Stimulated activated CD4-positive, alpha-beta T cell treated with anti-CD3 and anti-CD28 coated beads, TNF-alpha, amount 100 ng/mL, for 1 hour (primary cell): ENCODE data around the gene CD79B.

Source experiments
- DNase-seq, 3 donors: peaks; one replicate each; pipeline ENCODE4 v3.0.0-alpha.2; 2020; ENCODE audit warnings: low read depth in 3 of 3, low spot score in 1 of 3

Gene CD79B

DNA sequence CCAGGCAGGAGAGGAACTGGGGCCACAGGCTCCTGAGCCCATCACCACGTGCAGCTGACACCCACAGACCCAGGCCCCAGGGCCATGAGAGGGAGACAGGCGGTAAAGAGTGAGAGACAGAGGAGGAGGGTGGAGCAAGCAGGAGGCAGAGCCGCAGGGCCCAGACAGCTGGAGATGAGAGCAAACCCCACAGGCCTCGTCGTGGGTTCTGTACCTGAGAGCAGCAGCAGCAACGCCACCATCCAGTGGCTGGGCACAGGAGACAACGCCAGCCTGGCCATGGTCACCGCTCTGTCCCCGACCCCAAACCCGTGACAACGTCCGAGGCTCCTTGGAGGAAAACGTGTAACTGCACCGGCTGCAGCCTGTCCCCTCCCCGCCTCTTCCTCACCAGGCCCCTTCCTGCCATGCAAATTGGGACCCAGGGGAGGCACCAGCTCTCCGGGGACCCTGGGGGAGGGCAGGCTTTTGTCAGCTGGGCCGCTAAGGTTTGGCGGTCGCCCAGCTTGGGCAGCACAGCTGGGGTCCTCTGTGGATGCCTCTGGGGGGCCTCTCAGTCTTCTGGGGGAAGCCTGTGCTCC lies at the start of gene CD79B:
TSS of gene CD79B (minus strand) at position 351 of the 581 bp plus-strand sequence. CDS start at position 281, 70 bp downstream.
- peak in 1 of 3 donors; percentile 27 for DNase-seq

DNA sequence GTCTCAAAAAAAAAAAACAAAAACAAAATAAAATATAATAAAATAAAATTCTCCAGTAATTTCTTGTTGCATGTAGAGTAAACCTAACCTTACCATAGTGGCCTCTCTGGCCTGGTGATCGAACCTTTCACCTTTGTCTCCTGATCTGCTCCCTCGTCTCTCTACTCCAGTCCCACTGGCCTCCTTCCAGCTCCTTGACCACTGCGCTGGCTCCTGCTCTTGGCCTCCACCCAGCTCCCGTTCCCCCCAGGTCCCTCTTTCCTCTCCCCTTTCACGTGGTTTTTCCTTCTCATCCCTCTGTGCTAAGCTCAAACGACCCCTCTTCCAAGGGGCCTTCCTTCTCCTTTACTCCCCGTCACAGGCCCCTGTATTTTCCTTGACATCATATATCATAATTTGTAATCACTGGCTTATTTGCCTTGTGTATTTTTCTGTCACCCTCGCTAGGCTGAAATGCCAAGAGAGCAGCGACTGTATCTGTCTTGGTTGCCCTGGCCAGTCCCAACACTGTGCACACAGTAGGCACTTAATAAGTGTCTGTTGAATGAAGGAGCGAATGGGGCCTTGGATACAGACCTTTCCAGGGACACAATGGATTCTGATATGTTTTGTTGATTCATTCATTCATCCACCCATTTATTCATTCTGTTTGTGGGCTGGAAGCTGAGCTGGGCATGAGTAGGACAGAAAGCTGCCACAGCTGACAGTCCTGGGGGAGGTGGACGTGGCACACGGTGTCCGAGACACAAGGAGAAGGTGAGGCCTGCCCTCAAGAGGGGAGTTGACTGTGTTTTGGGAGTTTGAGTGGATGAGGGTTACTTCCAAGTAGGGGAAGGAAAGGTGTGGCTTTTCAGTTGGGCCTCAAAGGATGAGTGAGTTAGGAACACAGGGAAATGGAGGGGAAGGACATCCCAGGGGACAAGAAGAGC lies 46.4 kb upstream of the CD79B start:
- no peak for DNase-seq

DNA sequence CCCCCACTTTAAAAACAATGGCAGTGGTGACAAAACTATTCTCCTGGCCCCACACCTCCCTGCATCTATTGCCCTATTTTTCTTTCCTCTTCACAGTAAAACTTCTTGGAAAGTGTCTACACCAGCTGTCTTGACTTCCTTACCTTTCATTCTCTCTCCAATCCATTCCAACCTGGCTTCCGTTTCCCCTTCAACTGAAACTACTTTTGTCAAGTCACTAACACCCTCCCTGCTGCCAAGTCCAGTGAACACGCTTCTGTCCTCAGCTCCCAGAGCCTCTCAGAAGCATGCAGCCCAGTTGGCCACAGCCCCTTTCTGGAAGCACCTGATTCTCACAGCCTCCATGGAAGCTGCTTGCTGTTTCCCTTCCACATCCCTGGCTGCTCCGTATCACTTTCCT lies 44.6 kb upstream of the CD79B start:
- no peak for DNase-seq

DNA sequence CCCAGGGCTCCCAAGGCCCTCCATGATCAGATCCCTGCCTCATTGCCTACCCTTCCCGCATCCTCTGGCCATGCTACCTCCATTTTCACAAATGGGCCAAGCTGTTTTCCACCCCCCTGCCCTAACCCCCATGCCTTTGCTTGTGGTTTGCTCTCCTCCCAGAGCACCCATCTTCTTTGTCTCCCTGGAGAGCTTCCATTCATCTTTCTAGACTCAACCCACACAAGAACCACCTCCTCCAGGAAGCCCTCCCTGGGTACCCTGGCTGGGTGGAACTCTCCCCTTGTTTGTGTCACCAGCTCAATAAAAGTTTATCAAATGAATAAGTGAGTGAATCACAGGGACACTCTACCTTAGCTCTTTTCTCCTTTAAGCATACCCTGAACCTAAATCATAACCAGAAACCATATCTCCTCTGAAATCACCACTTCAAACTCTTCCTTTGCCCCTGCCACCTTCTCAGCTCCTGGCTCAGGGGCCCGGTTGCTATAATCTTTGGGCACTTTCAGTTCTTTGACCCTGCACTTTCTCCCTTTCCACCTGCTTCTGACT lies 43.5 kb upstream of the CD79B start:
- no peak for DNase-seq

DNA sequence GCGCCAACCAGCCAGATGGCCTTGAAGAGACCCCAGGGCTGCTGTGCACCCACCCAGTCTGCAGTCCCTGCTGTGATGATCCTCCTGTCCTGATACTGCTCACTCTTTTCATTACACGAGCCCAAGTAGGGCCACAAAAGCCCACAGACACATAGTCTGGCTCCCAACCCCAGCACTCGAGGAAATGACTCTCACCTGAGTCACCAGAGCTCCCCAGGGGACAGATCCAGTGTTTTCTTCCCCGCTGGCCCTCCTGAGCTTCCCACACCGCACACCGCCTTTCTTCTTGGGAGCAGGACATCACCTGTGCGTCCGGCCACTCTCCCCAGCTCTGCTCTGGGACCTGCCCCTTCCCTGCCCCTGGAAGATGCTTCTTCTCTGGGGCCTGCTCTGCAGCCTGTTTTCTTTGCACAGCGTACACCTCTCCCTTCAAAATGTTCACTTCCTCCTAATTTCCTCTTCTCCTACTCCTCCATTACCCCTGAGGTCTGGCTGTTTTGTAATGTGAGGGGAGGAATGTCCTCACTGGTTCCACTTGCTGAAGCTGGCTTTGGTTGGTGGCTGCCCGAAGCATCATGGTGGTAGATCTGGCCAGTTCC lies 42.6 kb upstream of the CD79B start:
- DNase-seq = no peak

DNA sequence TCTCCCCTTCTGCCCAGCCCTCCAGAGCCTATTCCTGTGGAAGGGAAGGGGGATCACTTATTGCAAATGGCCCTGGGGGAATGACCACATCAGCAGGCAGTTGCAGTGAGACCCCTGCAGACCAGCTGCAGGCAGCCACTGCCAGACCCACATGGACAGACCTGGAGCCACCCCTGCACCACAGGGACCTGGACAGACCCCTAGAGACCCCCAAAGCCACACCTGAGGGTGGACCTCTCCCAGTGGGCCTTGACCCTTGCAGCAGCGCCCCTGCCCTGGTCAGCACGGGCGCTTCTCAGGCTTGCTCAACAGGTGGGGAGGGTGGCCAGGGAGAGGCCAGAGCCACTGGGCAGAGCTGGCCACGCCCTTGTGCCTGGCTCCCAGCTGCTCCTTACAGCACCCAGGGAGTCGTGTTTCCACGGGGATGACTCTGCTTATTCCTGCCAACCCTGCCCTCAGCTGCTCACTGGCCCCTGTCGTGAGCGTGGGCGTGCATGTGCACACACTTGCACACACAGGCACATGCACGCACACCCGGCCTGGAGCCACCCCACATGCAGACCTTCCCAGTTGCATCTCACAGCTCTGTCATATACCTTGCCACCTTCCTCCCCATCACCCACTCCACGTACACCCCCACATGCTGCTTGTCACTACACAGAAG lies 41.9 kb upstream of the CD79B start:
- no peak for DNase-seq

DNA sequence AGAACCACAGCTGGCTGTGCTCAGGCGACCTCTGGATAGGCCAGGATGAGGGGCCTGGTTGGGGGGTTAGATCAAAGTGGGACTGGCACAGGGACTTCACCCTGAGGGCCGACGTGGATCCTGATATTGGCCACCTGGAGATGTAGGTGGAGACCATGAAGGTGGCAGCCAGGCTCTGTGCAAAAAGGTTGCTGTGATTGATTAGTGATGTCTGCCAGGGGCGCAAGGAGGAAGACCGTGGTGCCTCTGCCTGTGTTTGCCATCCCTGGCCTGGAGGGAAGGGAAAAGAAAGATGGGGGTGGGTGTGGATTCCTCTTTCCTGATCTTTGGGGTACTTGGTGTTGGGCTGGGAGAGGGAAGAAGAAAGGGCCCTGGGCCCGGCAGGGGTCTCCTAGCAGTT lies 41.1 kb upstream of the CD79B start:
- DNase-seq = no peak

DNA sequence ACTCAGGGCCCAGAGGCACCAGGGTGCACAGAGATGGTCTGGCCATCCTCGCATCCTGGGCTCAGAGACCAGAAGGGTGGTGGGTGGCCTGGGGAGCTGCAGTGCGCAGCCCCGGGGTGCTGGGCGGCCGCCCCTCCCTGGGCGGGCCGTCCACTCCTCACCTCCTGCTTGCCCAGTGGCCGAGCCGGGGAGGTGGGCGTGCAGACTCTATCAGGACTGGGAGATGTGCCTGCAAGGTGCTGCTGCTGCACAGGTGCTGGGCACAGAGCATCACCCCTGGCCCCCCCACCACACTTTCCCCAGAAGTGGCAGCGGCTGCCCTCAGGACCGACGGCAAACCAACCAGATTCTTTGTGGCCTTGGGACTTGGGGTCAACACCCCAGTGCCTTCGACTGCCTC lies 40.7 kb upstream of the CD79B start, which contains the start of gene SCN4A:
TSS of gene SCN4A (minus strand) at position 123 of the 400 bp plus-strand sequence. CDS start at position 46, 77 bp downstream.
- DNase-seq = no peak

DNA sequence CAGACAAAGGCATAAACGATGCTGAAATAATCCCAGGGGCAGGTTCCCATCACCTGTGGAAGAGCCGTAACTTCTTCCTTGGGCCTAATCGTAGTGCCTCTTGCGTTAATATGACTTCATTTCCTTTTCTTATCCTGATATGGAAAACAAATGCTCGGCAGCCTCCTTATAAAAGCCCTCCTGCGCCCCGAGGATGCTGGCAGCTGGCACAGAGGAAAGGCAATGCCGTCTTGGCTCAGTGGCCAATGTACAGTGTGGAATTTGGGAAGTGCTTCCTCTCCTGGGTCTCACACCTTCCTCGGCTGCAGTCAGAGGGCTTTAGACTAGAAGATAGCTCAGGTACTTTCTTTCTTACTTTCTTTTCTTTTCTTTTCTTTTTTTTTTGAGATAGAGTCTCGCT lies 37.1 kb upstream of the CD79B start:
- DNase-seq = no peak

DNA sequence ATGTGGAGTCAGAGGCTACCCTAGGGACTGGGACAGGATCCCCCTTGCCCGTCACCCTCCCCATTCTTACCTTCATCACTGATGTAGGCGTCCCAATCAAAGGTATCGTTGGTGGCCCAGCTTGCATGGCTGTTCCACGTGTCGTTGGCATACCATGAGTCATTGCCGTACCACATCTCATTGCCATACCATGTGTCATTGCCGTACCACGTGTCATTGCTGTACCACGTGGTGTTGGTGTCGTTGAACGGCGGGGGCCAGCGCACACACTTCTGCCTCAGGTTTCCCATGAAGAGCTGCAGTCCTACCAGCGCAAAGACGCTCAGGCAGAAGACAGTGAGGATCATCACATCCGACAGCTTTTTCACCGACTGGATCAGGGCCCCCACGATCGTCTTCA lies 35.8 kb upstream of the CD79B start:
- DNase-seq = no peak

DNA sequence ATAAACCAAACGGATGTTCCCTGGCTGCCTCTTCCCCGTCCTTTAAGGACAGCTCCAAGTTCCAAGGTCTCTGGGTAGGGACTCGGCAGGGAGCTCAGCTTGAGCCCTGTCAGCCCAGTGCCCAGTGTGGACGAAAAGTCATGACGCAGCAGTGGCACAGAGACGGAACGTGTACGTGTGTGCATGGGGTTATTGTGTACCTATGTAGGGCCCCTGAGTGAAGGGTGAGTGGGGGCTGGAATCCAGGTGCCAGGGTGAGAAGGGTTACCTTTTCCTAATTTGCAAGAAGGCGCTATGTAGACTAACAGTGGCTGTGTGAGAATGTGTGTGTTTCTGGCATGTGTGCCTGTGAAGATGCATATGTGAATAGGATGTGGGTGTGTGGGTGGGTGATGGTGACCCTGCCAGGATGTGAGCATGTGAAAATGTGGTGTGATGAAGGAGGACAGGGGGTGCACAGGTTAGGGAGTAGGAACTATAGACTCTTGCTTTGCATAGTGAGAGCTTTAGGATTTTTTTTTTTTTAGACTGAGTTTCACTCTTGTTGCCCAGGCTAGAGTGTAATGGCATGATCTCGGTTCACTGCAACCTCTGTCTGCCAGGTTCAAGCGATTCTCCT lies 34.6 kb upstream of the CD79B start:
- no peak for DNase-seq

DNA sequence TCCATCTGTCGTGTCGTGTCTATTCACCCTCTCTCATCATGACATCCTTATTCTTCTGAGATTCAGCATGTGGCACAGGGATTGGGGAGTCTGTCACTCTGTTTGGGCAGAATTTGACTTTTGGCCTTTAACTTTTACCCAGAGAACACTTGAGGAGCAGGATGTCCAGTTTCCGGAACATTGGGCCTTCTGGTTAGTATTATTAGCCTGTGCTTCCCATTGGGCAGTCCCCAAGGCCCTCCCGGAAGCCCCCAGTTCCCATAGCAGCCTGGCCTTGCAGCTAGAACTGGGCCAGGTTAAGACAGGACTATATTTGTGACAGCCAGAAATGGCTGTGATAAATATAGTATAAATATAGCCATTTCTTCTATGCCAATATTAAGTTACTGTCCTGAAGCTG lies 31.0 kb upstream of the CD79B start:
- no peak for DNase-seq

DNA sequence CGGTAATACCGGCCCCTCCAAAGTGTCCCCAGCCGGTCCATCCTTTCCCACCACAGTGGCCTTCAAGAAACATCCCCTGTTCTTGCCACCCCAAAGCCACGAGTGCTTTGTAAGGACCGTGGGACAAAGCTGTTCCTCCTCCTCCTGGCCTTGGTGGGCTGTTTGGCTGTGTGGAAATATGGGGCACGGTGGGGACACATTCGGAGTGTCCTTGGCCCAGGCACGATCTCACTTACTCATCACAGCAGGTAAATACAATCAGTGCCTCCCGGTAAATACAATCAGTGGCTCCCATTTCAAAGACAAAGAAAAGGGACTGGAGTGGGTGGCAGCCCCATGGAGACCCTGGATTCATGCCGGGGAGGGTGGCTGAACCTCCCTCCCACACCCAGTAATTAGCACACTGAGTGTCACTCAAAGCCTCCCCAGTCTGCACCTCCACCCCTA lies 30.2 kb upstream of the CD79B start:
- DNase-seq = no peak

DNA sequence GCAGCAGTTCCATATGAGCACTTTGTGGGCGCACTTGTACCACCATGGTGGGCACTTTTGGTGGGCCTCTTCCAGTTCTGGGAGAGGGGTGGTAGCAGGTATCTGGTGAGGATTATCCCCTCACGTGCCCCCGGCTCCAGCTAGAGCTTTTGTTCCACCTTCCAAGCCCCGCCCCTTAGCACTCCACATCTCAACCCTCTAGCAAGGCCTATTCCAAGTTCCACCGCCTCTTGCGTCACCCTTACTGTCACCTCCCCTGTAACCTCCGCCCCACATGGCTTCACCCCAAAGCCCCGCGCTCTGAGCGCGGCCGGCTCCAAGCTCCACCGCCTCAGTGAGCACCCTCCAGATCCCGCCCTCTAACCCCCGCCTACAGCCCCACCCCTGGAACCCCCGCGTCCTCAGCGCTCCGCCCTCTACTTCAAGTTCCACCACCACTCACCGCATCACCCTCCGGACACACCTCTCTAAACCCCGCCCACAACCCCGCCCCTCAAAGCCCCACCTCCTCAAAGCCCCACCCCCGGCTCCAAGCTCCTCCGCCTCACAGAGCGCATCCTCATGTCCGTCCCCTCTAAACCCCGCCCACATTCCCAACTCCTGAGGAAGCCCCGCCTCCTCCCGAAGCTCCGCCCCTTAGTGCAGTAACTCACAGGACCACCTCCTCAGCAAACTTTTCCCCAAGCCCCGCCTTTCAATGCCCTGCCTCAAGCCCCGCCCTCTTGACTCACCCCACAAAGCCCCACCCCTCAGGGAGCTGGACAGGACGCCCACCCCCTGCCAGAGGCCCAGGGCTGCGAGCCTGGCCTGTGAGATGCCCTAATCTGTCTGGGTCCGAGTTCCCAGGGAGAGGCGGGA lies 29.5 kb upstream of the CD79B start:
- peak in 1 of 3 donors; percentile 18 for DNase-seq

DNA sequence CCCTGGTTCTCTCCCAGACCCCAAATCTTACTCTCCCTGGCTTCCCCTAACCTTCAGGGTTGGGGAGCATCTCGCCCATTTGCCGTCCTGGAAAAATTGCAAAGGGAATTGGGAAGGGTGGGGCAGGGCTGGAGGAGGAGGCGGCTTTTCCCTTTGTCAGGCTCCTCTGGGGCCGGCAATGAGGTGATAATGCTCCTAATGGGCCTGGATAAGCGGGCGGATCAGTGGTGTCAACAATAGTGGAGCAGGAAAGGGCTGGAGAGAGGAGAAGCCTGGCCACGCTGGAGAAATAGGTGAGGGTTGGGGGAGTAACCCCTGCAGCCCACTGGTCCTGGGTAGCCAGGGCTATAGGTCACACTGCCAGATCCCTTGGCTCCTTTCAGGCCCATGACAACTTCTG lies 28.3 kb upstream of the CD79B start:
- DNase-seq = no peak

DNA sequence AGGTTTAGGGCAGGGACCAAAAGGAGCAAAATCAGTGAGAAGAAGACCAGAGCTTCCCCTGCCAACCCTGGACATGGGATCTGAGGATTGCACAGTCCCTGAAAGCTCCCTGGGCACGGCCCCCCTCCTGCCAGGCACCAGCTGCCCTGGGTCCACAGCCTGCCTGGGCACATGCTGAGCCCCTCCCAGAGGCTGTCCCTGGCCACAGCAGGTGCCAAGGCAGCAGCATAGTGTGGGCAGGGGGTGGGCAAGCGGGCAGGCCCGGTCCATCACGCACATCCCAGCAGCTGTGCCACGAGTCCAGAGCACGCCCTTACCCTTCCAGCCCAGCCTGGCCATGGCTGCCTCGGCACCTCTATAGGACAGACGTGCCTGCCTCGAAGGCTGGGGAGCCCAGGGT lies 27.9 kb upstream of the CD79B start:
- no peak for DNase-seq

DNA sequence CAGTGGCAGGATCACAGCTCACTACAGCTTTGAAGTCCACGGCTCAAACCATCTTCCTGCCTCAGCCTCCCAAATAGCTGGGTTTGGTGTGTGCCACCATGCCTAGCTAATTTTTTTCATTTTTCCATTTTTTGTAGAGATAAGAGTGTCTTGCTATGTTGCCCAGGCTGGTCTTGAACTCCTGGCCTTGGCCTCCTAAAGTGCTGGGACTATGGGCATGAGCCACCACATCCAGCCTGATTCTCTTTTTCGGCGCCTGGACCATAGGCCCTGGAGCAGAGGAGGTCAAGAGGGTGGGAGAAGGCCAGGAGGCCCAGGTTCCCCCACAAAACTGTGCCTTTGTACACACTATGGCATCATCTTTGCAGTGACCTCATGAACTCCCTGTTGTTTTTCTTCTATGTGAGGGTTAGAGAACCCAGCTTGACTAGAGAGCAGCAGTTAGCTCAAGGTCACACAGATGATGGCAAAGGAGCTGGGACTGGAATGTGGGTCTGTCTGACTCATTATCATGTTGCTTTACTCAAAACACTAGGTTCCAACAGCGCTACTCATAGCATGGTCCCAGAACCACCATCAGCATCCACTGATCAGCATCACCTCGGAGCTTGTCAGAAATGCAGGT lies 24.3 kb upstream of the CD79B start:
- no peak for DNase-seq

DNA sequence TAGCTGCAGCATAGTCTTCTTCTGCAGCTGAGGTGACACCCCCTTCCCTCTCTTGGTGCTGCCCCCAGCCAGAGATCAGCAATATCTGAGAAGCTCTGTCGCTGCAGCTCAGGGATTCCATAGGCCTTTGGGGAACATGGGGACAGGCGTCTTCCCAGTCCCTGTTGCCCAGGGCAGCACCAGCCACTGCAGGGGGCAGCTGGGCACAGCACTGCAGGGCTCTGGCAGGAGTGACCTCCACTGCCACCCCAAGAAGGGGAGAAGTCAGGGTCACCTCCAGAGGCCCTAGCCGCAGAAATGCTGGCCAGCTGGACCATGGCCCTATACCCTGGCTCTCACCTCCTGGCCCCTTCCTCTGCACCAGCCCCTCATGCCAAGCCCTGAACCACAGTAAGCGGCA lies 23.7 kb upstream of the CD79B start:
- DNase-seq = no peak

DNA sequence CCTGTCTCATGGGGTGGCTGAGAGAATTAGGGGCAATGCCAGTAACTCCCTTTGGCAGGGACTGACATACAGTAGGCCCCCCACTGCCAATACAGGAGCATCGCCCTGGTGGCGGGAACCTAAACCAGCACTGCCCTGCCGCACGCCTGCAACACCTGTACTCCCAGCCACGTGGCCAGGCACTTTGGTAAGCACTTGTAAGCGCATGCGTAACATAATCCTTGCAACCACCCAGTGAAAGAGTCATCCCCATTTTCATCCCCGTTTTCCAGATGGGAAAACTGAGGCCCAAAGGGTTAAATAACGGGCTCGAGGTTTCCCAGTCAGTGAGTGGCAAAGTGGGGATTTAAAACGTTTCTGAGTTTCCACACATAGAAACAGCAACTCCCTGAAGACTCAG lies 23.1 kb upstream of the CD79B start:
- no peak for DNase-seq
